Upper lobe of left lung (tissue), 4 donors: ENCODE measurements around the gene C12orf76.
A peak's percentile ranks its signal among the peaks of the same experiment; 100 is the strongest.

ENCODE experiments used
- EP300 ChIP-seq, 4 donors: sonication (generic); formaldehyde crosslinking; IDR thresholded peaks; one replicate each; pipeline ENCODE4 v1.5.1; 2017; ENCODE audit warnings: antibody characterized with exemption in 4 of 4, control low read depth in 2 of 4
- POLR2AphosphoS5 ChIP-seq, 2 donors: sonication (generic); formaldehyde crosslinking; IDR thresholded peaks; one replicate each; pipeline ENCODE4 v1.5.1; 2017; ENCODE audit warnings: antibody characterized with exemption in 2 of 2
- TF ChIP-seq, protein P1 (sequence below), 6 experiments: fragments of 450-650 bp in 4 of 6; fragments of 200-600 bp in 2 of 6; sonication (generic) in 2 of 6; IDR thresholded peaks; one replicate each; pipeline ENCODE4 v1.5.1; 2016 to 2019; ENCODE audit warnings: antibody characterized with exemption in 6 of 6

DNA sequence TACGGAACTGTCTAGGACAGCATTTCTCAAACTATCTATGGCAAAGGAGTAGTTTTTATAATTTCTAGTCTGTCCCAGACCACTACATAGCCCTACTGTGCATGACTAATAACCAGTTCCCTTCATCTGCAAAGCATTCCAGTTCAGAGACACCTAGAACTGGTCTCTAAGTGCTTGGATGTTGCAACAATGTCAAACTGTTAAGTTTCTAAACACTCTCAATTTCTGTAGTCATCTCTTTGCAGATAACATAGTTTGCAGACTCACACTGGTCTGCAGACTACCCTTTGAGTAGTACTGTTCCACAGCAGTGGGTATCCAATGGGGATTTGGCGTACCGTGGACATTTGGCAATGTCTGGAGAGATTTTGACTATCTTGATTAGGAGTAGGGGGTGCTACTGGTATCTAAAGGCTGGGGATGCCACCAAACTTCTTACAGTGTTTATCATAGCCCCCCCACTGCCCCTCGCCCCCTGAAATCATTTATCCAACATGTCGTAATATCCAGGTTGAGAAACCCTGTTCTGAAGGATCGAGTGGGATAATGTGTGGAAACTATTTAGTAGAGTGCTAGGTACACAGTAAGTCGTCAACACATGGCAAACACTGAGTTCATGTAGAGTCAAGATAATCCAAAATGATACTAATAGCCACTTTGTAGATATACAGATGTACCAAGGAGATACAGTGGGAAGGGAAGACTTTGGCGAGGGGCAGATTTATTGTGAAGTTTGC, 1.7 kb downstream of the C12orf76 start:
- TF ChIP-seq EP300 (IDR thresholded peaks at IDR 0.05) (peak in 1 of 4 donors; percentile 67), POLR2AphosphoS5 (IDR thresholded peaks at IDR 0.05) (no peak)
- TF ChIP-seq, protein P1, sequence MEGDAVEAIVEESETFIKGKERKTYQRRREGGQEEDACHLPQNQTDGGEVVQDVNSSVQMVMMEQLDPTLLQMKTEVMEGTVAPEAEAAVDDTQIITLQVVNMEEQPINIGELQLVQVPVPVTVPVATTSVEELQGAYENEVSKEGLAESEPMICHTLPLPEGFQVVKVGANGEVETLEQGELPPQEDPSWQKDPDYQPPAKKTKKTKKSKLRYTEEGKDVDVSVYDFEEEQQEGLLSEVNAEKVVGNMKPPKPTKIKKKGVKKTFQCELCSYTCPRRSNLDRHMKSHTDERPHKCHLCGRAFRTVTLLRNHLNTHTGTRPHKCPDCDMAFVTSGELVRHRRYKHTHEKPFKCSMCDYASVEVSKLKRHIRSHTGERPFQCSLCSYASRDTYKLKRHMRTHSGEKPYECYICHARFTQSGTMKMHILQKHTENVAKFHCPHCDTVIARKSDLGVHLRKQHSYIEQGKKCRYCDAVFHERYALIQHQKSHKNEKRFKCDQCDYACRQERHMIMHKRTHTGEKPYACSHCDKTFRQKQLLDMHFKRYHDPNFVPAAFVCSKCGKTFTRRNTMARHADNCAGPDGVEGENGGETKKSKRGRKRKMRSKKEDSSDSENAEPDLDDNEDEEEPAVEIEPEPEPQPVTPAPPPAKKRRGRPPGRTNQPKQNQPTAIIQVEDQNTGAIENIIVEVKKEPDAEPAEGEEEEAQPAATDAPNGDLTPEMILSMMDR (IDR thresholded peaks at IDR 0.05): no peak
